HepG2 (cell line): ENCODE results near the gene PADI2. TPM values are rescaled to one million over a fixed set of nuclear protein-coding genes. Genes with fewer than 3 reads are reported as not detected.

Experiments
- ATAC-seq: fragments of 200-7000 bp; cut with Tn5 transposase; 3 replicates; pipeline ENCODE4 v1.9.1; 2020; ENCODE audit warnings: mild to moderate bottlenecking, moderate library complexity
- BruUV-seq: library from RNA; stranded (reverse); fragments of 400-500 nt; replicated peaks from 2 replicates; lab custom pipeline; 2021; lab: Mats Ljungman, UMichigan
- CTCF ChIA-PET: fragments of 300-600 bp; formaldehyde crosslinking; extraction: SDS; loops from one replicate; lab custom pipeline; 2021; ENCODE audit warnings: low total read pairs, inconsistent platforms, low intra/inter-chr PET ratio; lab: Yijun Ruan, JAX
- POLR2A ChIA-PET: fragments of 350-600 bp; sonication (Branson Sonifier 250); formaldehyde crosslinking; loops from one replicate; lab custom pipeline; 2020; ENCODE audit warnings: antibody characterized with exemption, inconsistent platforms; lab: Yijun Ruan, JAX
- DNase-seq: peaks from one replicate; pipeline ENCODE4 v3.0.0-alpha.2; 2015; ENCODE audit warnings: low spot score
- FAIRE-seq: peaks from 3 replicates; lab custom pipeline; 2011; peaks lifted over from hg19 to GRCh38; lab: Jason Lieb, UNC
- H2AFZ ChIP-seq: one replicate; pipeline ENCODE4 v1.6.1; 2011; ENCODE audit warnings: low read length, inconsistent platforms
- H3K27ac ChIP-seq: fragments of 300-600 bp; 3 replicates; pipeline ENCODE4 v1.8.0; 2011; ENCODE audit warnings: mixed run types, mild to moderate bottlenecking, mixed read lengths, low read length, inconsistent platforms; ENCODE audit not compliant: insufficient read depth; ENCODE audit errors: extremely low read length
- H3K27me3 ChIP-seq, 2 experiments: fragments of 200-600 bp in 1 of 2; 2 replicates in 1 of 2; 3 replicates in 1 of 2; pipeline versions ENCODE4 v1.6.0 to v1.8.0; 2011; ENCODE audit warnings: low read length in 2 of 2, mild to moderate bottlenecking in 2 of 2, moderate library complexity in 2 of 2, inconsistent platforms in 1 of 2; ENCODE audit not compliant: insufficient read depth in 2 of 2, control insufficient read depth in 1 of 2
- H3K36me3 ChIP-seq, 2 experiments: fragments of 200-600 bp in 1 of 2; replicated peaks in 1 of 2; 2 replicates in 1 of 2; 3 replicates in 1 of 2; pipeline versions ENCODE4 v1.5.1 to v1.8.0; 2011; ENCODE audit warnings: low read length in 2 of 2, inconsistent platforms in 1 of 2; ENCODE audit not compliant: insufficient read depth in 2 of 2, control insufficient read depth in 1 of 2
- H3K4me1 ChIP-seq: 2 replicates; pipeline ENCODE4 v1.5.1; 2012; ENCODE audit warnings: low read length, inconsistent platforms; ENCODE audit not compliant: insufficient read depth
- H3K4me2 ChIP-seq: 2 replicates; pipeline ENCODE4 v1.6.0; 2011; ENCODE audit warnings: low read depth, low read length, inconsistent platforms
- H3K4me3 ChIP-seq, 3 experiments: fragments of 200-600 bp in 1 of 3; sonication (generic), shearing (Covaris generic) in 1 of 3; replicated peaks in 1 of 3; 2 replicates each; pipeline ENCODE4 v1.5.1; 2011 to 2016; ENCODE audit warnings: low read length in 3 of 3, inconsistent platforms in 2 of 3, low read depth in 2 of 3, mild to moderate bottlenecking in 2 of 3, control low read depth in 1 of 3, mixed read lengths in 1 of 3; ENCODE audit not compliant: insufficient read depth in 1 of 3
- H3K79me2 ChIP-seq: one replicate; pipeline ENCODE4 v1.6.1; 2011; ENCODE audit warnings: low read length, inconsistent platforms; ENCODE audit not compliant: insufficient read depth
- H3K9ac ChIP-seq: 2 replicates; pipeline ENCODE4 v1.6.0; 2011; ENCODE audit warnings: mild to moderate bottlenecking, low read depth, low read length, inconsistent platforms; ENCODE audit not compliant: insufficient read depth
- H3K9me3 ChIP-seq: 2 replicates; pipeline ENCODE4 v1.5.1; 2012; ENCODE audit warnings: mild to moderate bottlenecking, low read length
- H4K20me1 ChIP-seq: 2 replicates; pipeline ENCODE4 v1.6.0; 2011; ENCODE audit warnings: inconsistent platforms, mild to moderate bottlenecking, low read length, moderate library complexity; ENCODE audit not compliant: insufficient read depth
- DMAP1 ChIP-seq: IDR thresholded peaks from 2 replicates; pipeline ENCODE4 v1.6.1; 2016
- FLYWCH1 ChIP-seq: sonication (generic); formaldehyde crosslinking; IDR thresholded peaks from 2 replicates; pipeline ENCODE4 v1.8.1; 2023; ENCODE audit warnings: mild to moderate bottlenecking, missing genetic modification reagents
- HOXA5 ChIP-seq: sonication (generic); formaldehyde crosslinking; IDR thresholded peaks from 2 replicates; pipeline ENCODE4 v1.4.0; 2020; ENCODE audit warnings: missing genetic modification reagents
- POLR2AphosphoS5 ChIP-seq: IDR thresholded peaks from 2 replicates; pipeline ENCODE4 v1.6.1; 2012; ENCODE audit warnings: low read depth, low read length
- POLR2G ChIP-seq: fragments of 200-400 bp; formaldehyde crosslinking; IDR thresholded peaks from 2 replicates; pipeline ENCODE4 v1.6.1; 2018; ENCODE audit warnings: mild to moderate bottlenecking, low read depth, low read length, moderate library complexity
- TCF7 ChIP-seq: sonication (generic); IDR thresholded peaks from 2 replicates; pipeline ENCODE4 v1.6.1; 2016; ENCODE audit warnings: antibody characterized with exemption, low read depth
- ZC3H13 ChIP-seq: sonication (generic); formaldehyde crosslinking; IDR thresholded peaks from 2 replicates; pipeline ENCODE4 v1.8.1; 2023; ENCODE audit warnings: mild to moderate bottlenecking, missing genetic modification reagents, moderate library complexity
- ZNF766 ChIP-seq: sonication (generic); formaldehyde crosslinking; IDR thresholded peaks from 2 replicates; pipeline ENCODE4 v1.5.0; 2020; ENCODE audit warnings: missing genetic modification reagents, borderline replicate concordance
- ZSCAN29 ChIP-seq: sonication (generic); formaldehyde crosslinking; conservative IDR thresholded peaks from 2 replicates; pipeline ENCODE4 v1.4.0; 2020; ENCODE audit warnings: mild to moderate bottlenecking, missing genetic modification reagents
- WGBS: methylation state at CpG from one replicate; pipeline ENCODE4 v1.1.6; 2017; ENCODE audit warnings: low lambda C conversion rate; 5-methylcytosine and 5-hydroxymethylcytosine counted together
- in situ Hi-C: cut with HindIII; loops from 2 replicates; pipeline ENCODE4 v1.10.0; 2017; ENCODE audit warnings: low pct_unique_long_range_greater_than_20kb; ENCODE audit not compliant: extremely low pct_ligation_motif_present
- intact Hi-C: fragments of 100-400 bp; cut with micrococcal nuclease; formaldehyde crosslinking; loops from one replicate; pipeline ENCODE4 v1.10.0; 2022; ENCODE audit not compliant: unreplicated experiment
- polyA plus RNA-seq, 8 experiments: library from polyadenylated mRNA; depleted of rRNA in 3 of 8; stranded (reverse) in 7 of 8; unstranded in 1 of 8; fragments of >200 nt; fragmentation: Illumina TruSeq in 4 of 8; extraction: Trizol in 4 of 8; gene quantifications; 2 replicates each; pipeline versions ENCODE4 v1.2.1 to v1.2.3, GENCODE V29; 2011 to 2016; ENCODE audit warnings: low read depth in 4 of 8, missing spikeins in 1 of 8, mixed read lengths in 1 of 8; ENCODE audit not compliant: insufficient read depth in 1 of 8
- total RNA-seq, 5 experiments: library from RNA; depleted of rRNA; stranded (reverse); fragments of >200 nt; fragmentation: Illumina TruSeq; extraction: Trizol; gene quantifications; 2 replicates each; pipeline ENCODE4 v1.2.3, GENCODE V29; 2016; ENCODE audit warnings: low read depth in 1 of 5
- TF ChIP-seq, protein P1 (sequence below): sonication (generic); formaldehyde crosslinking; IDR thresholded peaks from 2 replicates; pipeline ENCODE4 v1.5.1; 2020; ENCODE audit warnings: mild to moderate bottlenecking, missing genetic modification reagents, moderate library complexity

Gene PADI2
- total and polyA plus RNA-seq, 2 of the 13 experiments (the other 11 are each of a cell fraction or from before 2014, with no cell fraction given) = not detected

DNA sequence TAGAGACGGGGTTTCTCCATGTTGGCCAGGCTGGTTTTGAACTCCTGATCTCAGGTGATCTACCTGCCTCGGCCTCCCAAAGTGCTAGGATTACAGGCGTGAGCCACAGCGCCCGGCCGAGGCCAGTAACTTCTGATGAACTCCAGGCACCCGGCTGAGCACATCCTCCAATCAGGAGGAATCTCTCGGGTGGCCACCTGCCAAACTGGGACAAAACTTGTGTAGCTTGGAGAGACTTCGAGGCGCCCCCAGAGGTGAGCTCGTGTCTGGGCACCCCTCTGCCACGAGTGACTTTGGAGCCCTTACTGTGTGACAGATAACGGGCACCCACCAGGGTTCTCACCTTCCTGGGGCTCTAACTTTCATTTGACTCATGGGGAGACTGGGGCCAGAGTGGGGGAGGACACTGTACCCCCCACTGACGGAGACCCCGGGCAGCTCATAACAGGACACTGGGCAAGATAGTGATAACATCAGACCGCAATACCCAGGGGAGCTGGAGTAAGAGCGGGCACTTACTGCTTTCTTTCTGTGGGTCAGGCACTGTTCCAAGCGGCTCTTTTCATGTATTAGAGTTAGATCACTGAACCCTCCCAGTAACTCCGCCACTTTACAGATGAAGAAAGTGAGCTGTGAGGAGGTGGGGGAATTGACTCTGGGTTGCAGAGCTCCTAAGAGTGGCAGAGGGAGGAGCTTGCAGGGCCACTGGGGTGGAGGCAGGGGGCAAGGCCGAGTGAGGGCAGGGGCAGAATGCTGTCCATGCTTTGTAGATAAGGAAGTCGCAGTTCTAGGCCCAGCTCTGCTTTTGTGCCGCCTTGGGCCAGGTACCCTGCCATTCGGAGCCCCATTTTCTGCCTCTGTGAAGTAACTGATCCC, 1.9 kb upstream of the PADI2 start:
- peak; percentile 28 for ATAC-seq
- CTCF ChIA-PET = no interaction called here

DNA sequence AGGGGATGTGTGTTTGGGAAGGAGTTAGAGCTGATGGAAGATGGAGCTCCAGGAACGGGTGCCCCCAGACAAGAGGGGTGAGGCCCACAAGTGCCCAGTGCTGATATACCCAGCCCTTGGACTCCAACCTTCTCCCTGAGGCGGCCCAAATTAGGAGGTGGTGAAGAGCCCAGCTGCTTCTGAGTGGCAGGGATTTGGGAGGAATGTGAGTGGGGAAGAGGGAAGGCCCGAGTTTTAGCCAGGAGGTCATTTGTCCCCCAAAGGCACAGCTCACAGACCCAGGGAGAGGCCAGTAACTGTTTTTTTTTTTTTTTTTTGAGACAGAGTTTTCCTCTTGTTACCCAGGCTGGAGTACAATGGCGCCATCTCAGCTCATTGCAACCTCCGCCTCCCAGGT, 1.2 kb upstream of the PADI2 start:
- no peak for TF ChIP-seq ZNF766 (CRISPR knock-in tag)
- TF ChIP-seq, protein P1, sequence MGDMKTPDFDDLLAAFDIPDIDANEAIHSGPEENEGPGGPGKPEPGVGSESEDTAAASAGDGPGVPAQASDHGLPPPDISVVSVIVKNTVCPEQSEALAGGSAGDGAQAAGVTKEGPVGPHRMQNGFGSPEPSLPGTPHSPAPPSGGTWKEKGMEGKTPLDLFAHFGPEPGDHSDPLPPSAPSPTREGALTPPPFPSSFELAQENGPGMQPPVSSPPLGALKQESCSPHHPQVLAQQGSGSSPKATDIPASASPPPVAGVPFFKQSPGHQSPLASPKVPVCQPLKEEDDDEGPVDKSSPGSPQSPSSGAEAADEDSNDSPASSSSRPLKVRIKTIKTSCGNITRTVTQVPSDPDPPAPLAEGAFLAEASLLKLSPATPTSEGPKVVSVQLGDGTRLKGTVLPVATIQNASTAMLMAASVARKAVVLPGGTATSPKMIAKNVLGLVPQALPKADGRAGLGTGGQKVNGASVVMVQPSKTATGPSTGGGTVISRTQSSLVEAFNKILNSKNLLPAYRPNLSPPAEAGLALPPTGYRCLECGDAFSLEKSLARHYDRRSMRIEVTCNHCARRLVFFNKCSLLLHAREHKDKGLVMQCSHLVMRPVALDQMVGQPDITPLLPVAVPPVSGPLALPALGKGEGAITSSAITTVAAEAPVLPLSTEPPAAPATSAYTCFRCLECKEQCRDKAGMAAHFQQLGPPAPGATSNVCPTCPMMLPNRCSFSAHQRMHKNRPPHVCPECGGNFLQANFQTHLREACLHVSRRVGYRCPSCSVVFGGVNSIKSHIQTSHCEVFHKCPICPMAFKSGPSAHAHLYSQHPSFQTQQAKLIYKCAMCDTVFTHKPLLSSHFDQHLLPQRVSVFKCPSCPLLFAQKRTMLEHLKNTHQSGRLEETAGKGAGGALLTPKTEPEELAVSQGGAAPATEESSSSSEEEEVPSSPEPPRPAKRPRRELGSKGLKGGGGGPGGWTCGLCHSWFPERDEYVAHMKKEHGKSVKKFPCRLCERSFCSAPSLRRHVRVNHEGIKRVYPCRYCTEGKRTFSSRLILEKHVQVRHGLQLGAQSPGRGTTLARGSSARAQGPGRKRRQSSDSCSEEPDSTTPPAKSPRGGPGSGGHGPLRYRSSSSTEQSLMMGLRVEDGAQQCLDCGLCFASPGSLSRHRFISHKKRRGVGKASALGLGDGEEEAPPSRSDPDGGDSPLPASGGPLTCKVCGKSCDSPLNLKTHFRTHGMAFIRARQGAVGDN (CRISPR knock-in tag) = no peak
- TF ChIP-seq FLYWCH1 = no peak
- TF ChIP-seq ZC3H13 (CRISPR knock-in tag) = no peak
- TF ChIP-seq POLR2G = no peak
- TF ChIP-seq ZSCAN29 = no peak
- no peak for TF ChIP-seq DMAP1
- no peak for TF ChIP-seq HOXA5 (CRISPR knock-in tag)
- ATAC-seq = no peak
- intact Hi-C loops (no loop called here), in situ Hi-C loops (loop anchor here (5.0 kb wide), 1 partner anchor 217 kb away; no protein-coding TSS in a partner anchor)
- peaks cover 2 to 11% of the 10 kb centered on the region in 2 experiments; a peak in 2 of 5 replicates for H3K27me3 ChIP-seq
- no peak overlapping the region for H3K4me2 ChIP-seq
- H3K4me3 ChIP-seq = no peak overlapping the region
- peaks cover 26% of the 10 kb centered on the region for H3K4me1 ChIP-seq
- H3K27ac ChIP-seq = no peak overlapping the region
- H4K20me1 ChIP-seq = no peaks in the 10 kb centered on the region
- H3K36me3 ChIP-seq = no peaks in the 10 kb centered on the region
- ChIA-PET CTCF (no interaction called here), POLR2A (no interaction called here)
- H3K79me2 ChIP-seq = no peaks in the 10 kb centered on the region
- BruUV-seq = no TSS peak
- no peak for FAIRE-seq
- no peak for DNase-seq
- H2AFZ ChIP-seq = no peak overlapping the region
- WGBS = 73% methylated on average over 5 of the region's 5 CpGs
- no peaks in the 10 kb centered on the region for H3K9me3 ChIP-seq
- H3K9ac ChIP-seq = no peak overlapping the region

More for the DNA sequence above, 1.9 kb upstream of the PADI2 start:
- FAIRE-seq (no peak), DNase-seq (peak; percentile 45)
- no peaks in the 10 kb centered on the region for H3K36me3 ChIP-seq
- H3K4me2 ChIP-seq = peak overlapping the region; percentile 22; the same call in 1 of the 2 replicates
- H4K20me1 ChIP-seq = no peaks in the 10 kb centered on the region
- in situ Hi-C loops = loop anchor here (5.0 kb wide), 1 partner anchor 216 kb away; no protein-coding TSS in a partner anchor
- no peak overlapping the region; a peak in 1 of 6 replicates for H3K4me3 ChIP-seq
- H2AFZ ChIP-seq = no peak overlapping the region
- no peak overlapping the region for H3K9ac ChIP-seq
- peaks cover 26% of the 10 kb centered on the region for H3K4me1 ChIP-seq
- WGBS = 8% methylated on average over 9 of the region's 23 CpGs
- POLR2A ChIA-PET = no interaction called here
- no TSS peak for BruUV-seq
- H3K27me3 ChIP-seq = peaks cover 2 to 11% of the 10 kb centered on the region in 2 experiments; a peak in 2 of 5 replicates
- intact Hi-C loops = no loop called here
- H3K79me2 ChIP-seq = no peaks in the 10 kb centered on the region
- H3K9me3 ChIP-seq = no peaks in the 10 kb centered on the region
- TF ChIP-seq TCF7 (peak; percentile 38; the same call in 1 of the 2 replicates), POLR2AphosphoS5 (no peak)
- H3K27ac ChIP-seq = no peak overlapping the region
